Measurements from ENCODE around the gene POLD1.

DNA sequence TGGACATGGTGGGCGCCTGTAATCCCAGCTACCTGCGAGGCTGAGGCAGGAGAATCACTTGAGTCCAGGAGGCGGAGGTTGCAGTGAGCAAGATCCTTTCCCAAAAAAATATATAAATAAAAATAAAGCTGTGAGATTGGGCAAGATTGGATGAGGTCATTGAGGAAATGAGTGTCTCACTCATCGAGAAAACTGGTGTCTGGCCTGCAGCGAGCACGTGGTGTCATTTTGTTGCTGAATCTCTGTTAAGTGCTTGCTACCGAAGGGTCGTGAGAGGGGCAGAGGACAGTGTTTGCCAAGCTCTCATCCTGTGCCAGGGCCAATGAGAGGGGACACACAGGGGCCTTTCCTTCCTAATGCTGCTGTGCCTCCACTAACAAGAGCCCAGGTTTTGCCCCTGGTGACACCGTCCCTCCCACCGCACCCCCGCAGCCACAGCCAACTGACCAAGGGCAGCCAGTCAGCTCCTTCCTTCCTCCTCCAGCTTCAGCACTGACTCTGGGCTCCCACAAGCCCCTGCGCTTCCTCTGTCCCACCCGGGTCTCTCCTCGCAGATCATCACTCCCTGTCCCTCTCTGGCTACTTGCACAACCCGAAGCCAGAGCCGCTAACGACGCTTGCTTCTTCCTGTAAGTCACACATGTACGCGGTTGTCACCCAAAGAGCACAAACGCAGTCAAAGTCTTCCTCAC is 3.2 kb downstream of the POLD1 start:
- TF ChIP-seq, protein P1, sequence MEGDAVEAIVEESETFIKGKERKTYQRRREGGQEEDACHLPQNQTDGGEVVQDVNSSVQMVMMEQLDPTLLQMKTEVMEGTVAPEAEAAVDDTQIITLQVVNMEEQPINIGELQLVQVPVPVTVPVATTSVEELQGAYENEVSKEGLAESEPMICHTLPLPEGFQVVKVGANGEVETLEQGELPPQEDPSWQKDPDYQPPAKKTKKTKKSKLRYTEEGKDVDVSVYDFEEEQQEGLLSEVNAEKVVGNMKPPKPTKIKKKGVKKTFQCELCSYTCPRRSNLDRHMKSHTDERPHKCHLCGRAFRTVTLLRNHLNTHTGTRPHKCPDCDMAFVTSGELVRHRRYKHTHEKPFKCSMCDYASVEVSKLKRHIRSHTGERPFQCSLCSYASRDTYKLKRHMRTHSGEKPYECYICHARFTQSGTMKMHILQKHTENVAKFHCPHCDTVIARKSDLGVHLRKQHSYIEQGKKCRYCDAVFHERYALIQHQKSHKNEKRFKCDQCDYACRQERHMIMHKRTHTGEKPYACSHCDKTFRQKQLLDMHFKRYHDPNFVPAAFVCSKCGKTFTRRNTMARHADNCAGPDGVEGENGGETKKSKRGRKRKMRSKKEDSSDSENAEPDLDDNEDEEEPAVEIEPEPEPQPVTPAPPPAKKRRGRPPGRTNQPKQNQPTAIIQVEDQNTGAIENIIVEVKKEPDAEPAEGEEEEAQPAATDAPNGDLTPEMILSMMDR (IDR thresholded peaks at IDR 0.05; ENCODE audit: low read depth, low read length, poor library complexity, severe bottlenecking), result no peak
- TF ChIP-seq EZH2phosphoT487 (IDR thresholded peaks at IDR 0.05; ENCODE audit: borderline replicate concordance, low read length), result no peak
